Renal cortex interstitium (tissue), 11 donors: ENCODE measurements around the gene ARID5B. TPM values are rescaled to one million over a fixed set of nuclear protein-coding genes. Genes with fewer than 3 reads are reported as not detected.
A peak's percentile ranks its signal among the peaks of the same experiment; 100 is the strongest.

ENCODE experiments used
- DNase-seq, 11 donors: peaks; one replicate each; pipeline ENCODE4 v3.0.0-alpha.2; 2013; ENCODE audit warnings: low read depth in 9 of 11, low spot score in 4 of 11; ENCODE audit errors: extremely low read depth in 1 of 11
- polyA plus RNA-seq, 3 donors: library from polyadenylated mRNA; unstranded; fragments of 120-200 nt; gene quantifications; one replicate each; pipeline ENCODE4 v1.2.1, GENCODE V29; 2013; ENCODE audit not compliant: insufficient read length in 3 of 3

Gene ARID5B
- polyA plus RNA-seq, 3 donors: 45.5 to 70.4 (median 54.9) TPM

GRCh38 chr10:61950449-61951143, 49.1 kb downstream of the ARID5B start:
- DNase-seq: no peak

DNA sequence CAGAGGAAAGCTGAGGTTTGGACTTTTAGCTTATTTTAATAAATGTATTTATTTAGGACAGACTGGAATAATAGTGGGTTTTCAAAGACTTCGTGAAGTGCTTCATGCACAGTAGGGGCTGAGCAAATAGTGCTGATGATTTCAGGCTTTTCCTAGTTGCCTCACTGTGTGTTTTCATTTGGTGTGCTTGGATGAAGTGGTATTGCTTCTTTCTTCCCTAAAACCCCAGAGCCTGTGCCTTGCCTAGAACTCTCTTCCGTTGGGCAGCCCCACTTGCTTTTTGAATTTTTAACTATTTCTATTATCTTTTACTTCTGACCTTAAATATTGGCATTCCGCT, 49.6 kb downstream of the ARID5B start:
- no peak for DNase-seq

DNA sequence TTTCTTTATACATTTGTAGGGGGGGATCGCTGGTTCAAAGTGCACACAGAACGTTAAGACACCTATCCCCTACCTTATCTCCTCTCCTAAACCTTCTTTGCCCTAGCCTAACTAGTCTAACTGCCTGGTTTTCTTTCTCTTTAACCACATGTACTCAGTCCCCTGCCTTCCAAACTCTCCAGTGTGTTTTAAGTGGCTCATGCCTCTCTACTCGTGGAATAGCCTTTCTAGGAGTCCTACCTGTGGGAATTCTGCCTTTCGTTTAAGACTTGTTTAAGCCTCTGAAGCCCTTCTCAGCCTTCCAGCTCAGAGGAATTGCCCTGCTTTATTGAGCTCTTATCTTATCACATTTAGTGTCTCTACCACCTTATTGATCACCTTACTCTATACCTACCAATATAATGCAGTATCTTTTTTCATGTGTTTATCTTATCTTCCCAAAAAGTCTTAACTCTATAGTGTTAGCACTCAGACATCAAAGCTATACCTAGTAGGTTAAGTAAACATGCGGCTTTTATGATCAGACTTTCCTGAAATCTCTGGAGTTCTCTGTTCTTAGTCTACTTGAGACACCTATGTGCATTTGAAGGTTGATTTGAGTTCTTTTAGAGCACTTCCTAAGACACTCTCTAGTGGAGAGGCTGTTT, 50.7 kb downstream of the ARID5B start:
- DNase-seq: no peak

- no peak for DNase-seq
Observed at GRCh38 chr10:61953183-61953582, 51.7 kb downstream of the ARID5B start.

DNA sequence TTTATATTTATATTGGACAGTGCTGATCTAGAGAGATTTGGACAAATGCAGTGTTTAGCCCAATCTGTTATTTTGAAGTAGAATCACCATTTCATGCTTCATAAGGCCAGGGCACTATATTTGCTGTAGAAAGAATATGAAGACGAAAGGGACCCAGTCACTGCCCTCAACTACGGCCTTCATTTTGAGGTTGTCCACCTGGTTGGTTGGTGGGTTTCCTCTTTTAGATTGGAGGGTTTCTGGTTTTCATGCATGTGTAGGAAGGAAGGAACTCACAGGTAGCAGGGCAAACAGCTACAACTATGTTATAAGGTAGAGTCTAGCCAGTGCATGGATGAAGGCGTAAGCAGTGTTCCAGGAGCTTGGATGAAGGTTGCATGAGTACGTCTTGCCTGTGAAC, 56.3 kb downstream of the ARID5B start:
- DNase-seq: no peak

- no peak for DNase-seq
Observed at GRCh38 chr10:61958311-61958710, 56.8 kb downstream of the ARID5B start.

- DNase-seq: no peak
Observed at GRCh38 chr10:61958805-61959204, 57.3 kb downstream of the ARID5B start.

DNA sequence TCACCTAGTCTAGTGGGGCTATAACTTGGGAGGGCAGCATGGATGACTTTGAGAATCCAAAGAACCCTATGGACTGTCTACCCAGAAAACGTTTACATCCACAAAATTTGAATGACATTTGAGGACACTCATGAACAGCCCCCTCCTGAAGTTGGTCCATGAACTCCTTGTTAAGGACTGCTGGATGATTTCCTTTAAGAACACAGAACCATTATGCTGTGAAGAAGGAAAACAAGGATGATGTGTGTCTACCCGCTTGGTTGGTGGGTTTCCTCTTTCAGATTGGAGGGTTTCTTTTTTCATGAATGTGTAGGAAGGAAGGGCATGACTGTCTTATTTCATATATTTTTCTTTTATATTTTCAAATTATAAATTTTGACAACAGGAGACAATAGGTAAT, 58.3 kb downstream of the ARID5B start:
- no peak for DNase-seq

DNA sequence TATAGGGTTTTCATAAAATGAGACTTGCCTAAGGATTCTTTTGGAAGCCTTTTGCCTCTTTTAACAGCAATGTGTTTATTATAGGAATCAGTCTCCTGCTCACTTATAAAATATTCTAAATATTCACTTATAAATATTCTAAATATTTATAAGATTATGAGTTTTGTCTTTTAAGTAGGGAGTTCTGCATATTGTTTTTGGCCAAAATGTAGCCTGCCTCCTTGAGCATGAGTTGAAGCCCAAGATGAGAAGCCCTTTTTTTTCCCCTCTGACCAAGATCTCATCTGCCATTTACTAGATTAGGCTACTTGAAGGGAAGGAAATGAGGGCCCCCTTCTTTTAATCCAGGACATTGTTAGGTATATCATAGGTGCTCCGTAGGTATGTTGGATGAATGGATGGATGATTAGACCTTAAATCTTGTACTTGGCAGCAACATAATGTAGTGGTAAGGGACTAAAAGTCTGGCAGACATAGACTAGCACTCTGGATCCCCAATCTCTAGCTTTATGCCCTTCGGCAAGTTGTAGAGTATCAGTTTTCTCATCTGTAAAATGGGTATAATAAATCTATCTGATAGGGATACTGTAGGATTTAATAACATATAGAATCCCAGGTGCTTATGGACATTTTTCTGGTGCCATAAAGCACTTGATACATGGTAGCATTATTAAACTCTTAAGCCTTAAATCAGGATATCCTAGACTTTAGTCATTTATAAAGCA, 59.1 kb downstream of the ARID5B start:
- no peak for DNase-seq

GRCh38 chr10:61961278-61961677, 59.8 kb downstream of the ARID5B start:
- no peak for DNase-seq

GRCh38 chr10:61962971-61963370, 61.5 kb downstream of the ARID5B start:
- no peak for DNase-seq

DNA sequence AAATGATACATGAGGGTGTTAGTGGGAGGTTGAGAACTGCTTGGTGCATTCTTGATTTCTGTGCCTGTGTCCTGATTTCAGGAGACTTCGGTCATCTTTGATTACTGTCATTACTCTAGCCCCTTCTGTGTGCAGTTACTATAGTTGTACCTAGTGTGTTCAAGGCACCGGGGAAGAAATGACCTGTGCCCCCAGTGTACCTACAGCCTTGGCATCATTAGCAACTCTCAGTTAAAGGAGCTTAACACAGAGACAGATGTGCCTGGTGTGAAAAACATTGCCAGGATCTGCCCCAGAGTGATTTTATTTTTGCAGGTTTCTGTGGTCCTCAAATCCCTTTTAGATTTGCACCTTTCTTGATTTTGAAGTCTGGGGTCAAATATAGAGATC, 62.2 kb downstream of the ARID5B start:
- no peak for DNase-seq

- DNase-seq: no peak
Observed at GRCh38 chr10:61964059-61964709, 62.7 kb downstream of the ARID5B start.

- no peak for DNase-seq
Observed at GRCh38 chr10:61964949-61965702, 63.6 kb downstream of the ARID5B start.

DNA sequence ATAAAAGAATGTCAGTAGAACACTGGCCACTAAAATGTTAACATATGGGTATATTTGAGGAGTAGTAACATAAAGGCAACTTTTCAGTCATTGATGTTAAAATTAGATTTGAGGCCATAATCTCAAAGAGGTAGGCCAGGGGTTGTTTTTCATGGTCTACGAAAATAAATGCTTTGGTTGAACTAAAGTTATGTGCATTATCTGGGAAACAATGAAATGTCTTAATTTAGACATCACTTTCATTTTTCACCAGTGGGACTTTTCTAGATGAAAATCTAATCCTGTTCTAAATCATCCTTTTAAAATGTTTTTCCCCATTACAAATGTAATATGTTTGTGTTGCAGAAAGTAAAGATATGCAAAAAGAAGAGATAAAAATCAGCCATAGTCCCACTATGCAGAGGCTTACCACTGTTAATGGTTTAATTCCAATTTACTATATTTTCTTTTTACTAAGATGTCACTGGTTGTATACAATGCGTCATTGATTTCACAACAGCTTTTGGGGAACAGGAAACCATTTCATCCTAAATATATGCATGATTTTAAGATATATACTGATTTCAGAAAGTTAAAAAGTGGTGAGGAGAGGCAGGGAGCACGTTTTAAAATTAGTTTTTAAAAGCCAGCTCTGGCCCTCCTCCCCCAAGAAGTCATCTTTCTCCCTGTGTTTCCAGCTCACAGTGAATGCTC, 64.3 kb downstream of the ARID5B start:
- DNase-seq: no peak

DNA sequence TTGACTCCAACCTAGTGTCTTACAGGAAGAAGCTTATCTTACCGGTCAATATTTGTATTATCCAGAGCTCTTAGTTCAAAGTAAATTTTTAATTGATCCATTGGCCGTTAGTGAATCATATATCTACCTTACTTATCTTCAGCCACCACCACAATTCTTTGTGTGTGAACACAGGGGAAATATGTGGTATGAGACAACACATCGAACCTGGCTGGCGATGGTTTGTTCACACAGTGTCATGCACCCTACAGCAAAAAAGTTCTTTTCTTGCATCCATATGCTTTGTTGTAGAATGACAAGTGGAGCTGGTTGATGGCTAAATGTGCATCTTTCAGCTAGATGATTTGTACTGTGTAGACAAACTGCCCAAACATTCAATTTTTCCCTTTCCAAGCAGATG, 65.8 kb downstream of the ARID5B start:
- DNase-seq: no peak

DNA sequence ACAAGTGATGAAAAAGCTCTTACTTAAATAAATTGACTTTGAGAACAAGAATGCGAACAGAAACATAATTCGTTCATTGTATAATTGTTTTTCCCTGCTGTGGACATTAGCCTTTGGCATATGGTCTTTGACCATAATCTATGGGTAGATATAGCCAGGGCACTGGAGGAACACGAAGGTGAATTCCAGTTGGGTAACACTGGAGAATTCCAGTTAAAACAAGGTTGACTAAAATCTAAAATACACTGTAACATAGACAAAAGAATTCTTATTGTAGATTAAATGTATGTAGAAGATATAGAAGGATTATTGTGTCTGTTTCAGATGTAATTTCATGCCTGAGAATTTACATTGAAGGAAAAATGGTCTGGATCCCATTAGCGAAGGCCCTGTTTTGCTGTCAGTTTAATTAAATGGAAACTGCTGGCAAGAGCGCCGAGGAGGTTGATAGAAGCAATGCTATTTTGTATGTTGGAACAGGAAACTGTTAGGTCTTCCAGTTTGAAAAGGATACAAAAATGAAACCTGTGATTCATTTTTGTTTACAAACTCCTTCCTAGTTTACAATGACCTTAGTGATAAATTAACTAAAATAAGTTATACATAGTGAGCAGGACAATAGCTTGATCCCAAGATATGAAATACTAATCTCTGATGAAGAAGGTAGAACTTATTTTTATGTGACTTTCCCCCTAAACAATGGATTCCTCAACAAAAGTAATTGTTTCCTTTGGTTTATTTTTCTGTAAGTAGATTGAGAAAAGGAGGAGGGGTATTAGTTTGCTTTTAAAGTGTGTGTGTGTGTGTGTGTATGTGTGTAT, 68.9 kb downstream of the ARID5B start:
- DNase-seq: no peak

DNA sequence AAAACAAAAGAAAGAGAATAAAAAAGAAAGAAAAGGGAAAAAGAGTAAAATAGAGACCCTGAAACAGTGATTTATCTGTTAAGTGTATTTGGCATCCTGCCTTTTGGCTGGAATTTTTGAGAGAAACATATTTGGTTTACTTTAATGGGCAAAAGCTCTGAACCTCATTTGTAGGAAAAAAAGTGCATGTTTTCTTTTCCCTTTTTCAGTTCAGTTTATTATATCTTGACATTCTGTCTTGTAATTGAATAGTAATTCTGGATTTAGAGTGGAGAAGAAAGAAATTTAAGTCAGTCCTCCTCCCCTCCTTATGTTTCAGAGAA, 69.5 kb downstream of the ARID5B start:
- peak in 1 of 11 donors; percentile 59 for DNase-seq
